ENCODE measurements around the gene DOCK4.

GRCh38 chr7:112086496-112087254 is 119.5 kb downstream of the DOCK4 start:
- TF ChIP-seq POLR2A (IDR thresholded peaks at IDR 0.05) (no peak), CTCF (IDR thresholded peaks at IDR 0.05) (no peak), POLR2AphosphoS5 (IDR thresholded peaks at IDR 0.05) (no peak), EP300 (IDR thresholded peaks at IDR 0.05) (no peak)
